Limb (tissue), 2 donors: ENCODE data around the gene NPRL2.

ENCODE experiments used
- DNase-seq, 2 donors: peaks; one replicate each; pipeline ENCODE4 v3.0.0-alpha.2; 2016; ENCODE audit errors: extremely low spot score in 2 of 2

Gene NPRL2

GRCh38 chr3:50350213-50350526, 405 bp downstream of the NPRL2 start:
- no peak for DNase-seq

- DNase-seq, result peak; percentile 74 to 85
Measured at GRCh38 chr3:50347187-50347813, 3.3 kb downstream of the NPRL2 start.

- peak; percentile 51 to 80 for DNase-seq
Measured at GRCh38 chr3:50345586-50346234, 4.9 kb downstream of the NPRL2 start, which contains the start of gene ZMYND10. TSS of gene ZMYND10 (minus strand) at chr3:50345732. CDS start at chr3:50345579, 153 bp downstream.

- DNase-seq, result no peak
Measured at GRCh38 chr3:50345008-50345407, 5.6 kb downstream of the NPRL2 start.

GRCh38 chr3:50342813-50343633, 7.6 kb downstream of the NPRL2 start:
- DNase-seq, result no peak

- no peak for DNase-seq
Measured at GRCh38 chr3:50341996-50342650, 8.5 kb downstream of the NPRL2 start.

GRCh38 chr3:50341537-50341936, 9.0 kb downstream of the NPRL2 start:
- no peak for DNase-seq

- peak; percentile 68 to 71 for DNase-seq
Measured at GRCh38 chr3:50340448-50341329, 9.9 kb downstream of the NPRL2 start, which contains the start of gene RASSF1. TSS of gene RASSF1 (minus strand) at chr3:50340836. CDS start at chr3:50340805, 31 bp downstream.

GRCh38 chr3:50340147-50340447, 10.5 kb downstream of the NPRL2 start:
- DNase-seq, result no peak

GRCh38 chr3:50339485-50340146, 11.0 kb downstream of the NPRL2 start:
- no peak for DNase-seq

GRCh38 chr3:50338965-50339364, 11.6 kb downstream of the NPRL2 start:
- DNase-seq, result no peak

GRCh38 chr3:50337175-50337861, 13.3 kb downstream of the NPRL2 start:
- DNase-seq, result peak; percentile 98 to 99

- DNase-seq, result no peak
Measured at GRCh38 chr3:50336452-50337174, 14.0 kb downstream of the NPRL2 start.

GRCh38 chr3:50334339-50335075, 16.1 kb downstream of the NPRL2 start:
- no peak for DNase-seq

- DNase-seq, result no peak
Measured at GRCh38 chr3:50333744-50334328, 16.7 kb downstream of the NPRL2 start.

- DNase-seq, result no peak
Measured at GRCh38 chr3:50331364-50331907, 19.1 kb downstream of the NPRL2 start.

GRCh38 chr3:50330330-50330729, 20.2 kb downstream of the NPRL2 start:
- DNase-seq, result no peak
